Measurements from ENCODE around the gene TSPO. TPM values are rescaled to one million over a fixed set of nuclear protein-coding genes. Genes with fewer than 3 reads are reported as not detected.
A peak's percentile ranks its signal among the peaks of the same experiment; 100 is the strongest.

The TSPO gene
- total RNA-seq, 1 experiment from 2014 or later: 44.6 TPM

- Histone ChIP-seq H3K27me3 (replicated peaks; ENCODE audit: control insufficient read depth, insufficient read depth, low read length) (no peaks in the 10 kb centered on the region), H3K36me3 (ENCODE audit: control insufficient read depth, insufficient read depth, low read length) (no peaks in the 10 kb centered on the region), H3K9me3 (no peaks in the 10 kb centered on the region), H3K4me3 (ENCODE audit: low read depth, low read length) (no peak overlapping the region), H3K4me1 (peaks cover 29% of the 10 kb centered on the region)
- ChIA-PET POLR2A (no interaction called here), CTCF (no interaction called here)
- Mint-ChIP-seq H3K27me3 (ENCODE audit: insufficient read depth, unreplicated experiment) (no peaks in the 10 kb centered on the region), H3K4me1 (ENCODE audit: low read depth, unreplicated experiment) (peaks cover 24% of the 10 kb centered on the region), H3K27ac (ENCODE audit: unreplicated experiment) (no peak overlapping the region), H3K4me3 (ENCODE audit: unreplicated experiment) (no peak overlapping the region), H3K36me3 (ENCODE audit: insufficient read depth, unreplicated experiment) (peaks cover 9% of the 10 kb centered on the region), H3K9me3 (ENCODE audit: unreplicated experiment) (no peaks in the 10 kb centered on the region)
- BruUV-seq (replicated peaks): no TSS peak
- intact Hi-C loops (cut with micrococcal nuclease; ENCODE audit: unreplicated experiment): no loop called here
- no peak for DNase-seq
- no peak for TF ChIP-seq CTCF (IDR thresholded peaks at IDR 0.05; ENCODE audit: insufficient read depth in 1 of 2, low read depth in 1 of 2, low read length in 1 of 2, severe bottlenecking in 1 of 2, unreplicated experiment in 1 of 2)
Measured at GRCh38 chr22:43106302-43106701, 45.1 kb upstream of the TSPO start.

GRCh38 chr22:43109511-43109910 lies 41.8 kb upstream of the TSPO start:
- BruUV-seq (replicated peaks): no TSS peak
- H3K4me3 Mint-ChIP-seq (ENCODE audit: unreplicated experiment): no peak overlapping the region
- H3K36me3 Mint-ChIP-seq (ENCODE audit: insufficient read depth, unreplicated experiment): peaks cover 6% of the 10 kb centered on the region
- Histone ChIP-seq H3K36me3 (ENCODE audit: control insufficient read depth, insufficient read depth, low read length) (no peaks in the 10 kb centered on the region), H3K4me3 (ENCODE audit: low read depth, low read length) (no peak overlapping the region), H3K9me3 (no peaks in the 10 kb centered on the region), H3K4me1 (peaks cover 14% of the 10 kb centered on the region), H3K27me3 (replicated peaks; ENCODE audit: control insufficient read depth, insufficient read depth, low read length) (no peaks in the 10 kb centered on the region)
- no peaks in the 10 kb centered on the region for H3K27me3 Mint-ChIP-seq (ENCODE audit: insufficient read depth, unreplicated experiment)
- H3K27ac Mint-ChIP-seq (ENCODE audit: unreplicated experiment): no peak overlapping the region
- no peaks in the 10 kb centered on the region for H3K9me3 Mint-ChIP-seq (ENCODE audit: unreplicated experiment)
- peaks cover 15% of the 10 kb centered on the region for H3K4me1 Mint-ChIP-seq (ENCODE audit: low read depth, unreplicated experiment)
- ChIA-PET POLR2A (interaction anchor here (0.5 kb wide), 1 partner anchor 254 kb away, joined by 5 read pairs; no protein-coding TSS in a partner anchor), CTCF (no interaction called here)
- intact Hi-C loops (cut with micrococcal nuclease; ENCODE audit: unreplicated experiment): no loop called here
- no peak for TF ChIP-seq CTCF (IDR thresholded peaks at IDR 0.05; ENCODE audit: insufficient read depth in 1 of 2, low read depth in 1 of 2, low read length in 1 of 2, severe bottlenecking in 1 of 2, unreplicated experiment in 1 of 2)
- DNase-seq: no peak

- no peaks in the 10 kb centered on the region for H3K36me3 ChIP-seq (ENCODE audit: control insufficient read depth, insufficient read depth, low read length)
- Mint-ChIP-seq H3K27me3 (ENCODE audit: insufficient read depth, unreplicated experiment) (no peaks in the 10 kb centered on the region), H3K4me1 (ENCODE audit: low read depth, unreplicated experiment) (peaks cover 12% of the 10 kb centered on the region), H3K4me3 (ENCODE audit: unreplicated experiment) (peak overlapping the region; percentile 76), H3K36me3 (ENCODE audit: insufficient read depth, unreplicated experiment) (peaks cover 9% of the 10 kb centered on the region), H3K27ac (ENCODE audit: unreplicated experiment) (no peak overlapping the region), H3K9me3 (ENCODE audit: unreplicated experiment) (no peaks in the 10 kb centered on the region)
- no peaks in the 10 kb centered on the region for H3K27me3 ChIP-seq (replicated peaks; ENCODE audit: control insufficient read depth, insufficient read depth, low read length)
- no TSS peak for BruUV-seq (replicated peaks)
- peak overlapping the region; percentile 87 for H3K4me3 ChIP-seq (ENCODE audit: low read depth, low read length)
- ChIA-PET POLR2A (no interaction called here), CTCF (interaction anchor here (1.0 to 1.6 kb wide), 2 partner anchors 20 to 122 kb away, joined by 4 read pairs; no protein-coding TSS in a partner anchor)
- H3K4me1 ChIP-seq: peaks cover 9% of the 10 kb centered on the region
- intact Hi-C loops (cut with micrococcal nuclease; ENCODE audit: unreplicated experiment): no loop called here
- DNase-seq: no peak
- no peaks in the 10 kb centered on the region for H3K9me3 ChIP-seq
- TF ChIP-seq CTCF (IDR thresholded peaks at IDR 0.05; ENCODE audit: insufficient read depth in 1 of 2, low read depth in 1 of 2, low read length in 1 of 2, severe bottlenecking in 1 of 2, unreplicated experiment in 1 of 2): no peak
Measured at GRCh38 chr22:43109921-43110443, 41.4 kb upstream of the TSPO start.

Measured in Caco-2 (cell line).